HFF-Myc (cell line): Measurements from ENCODE around the gene ASPHD2.
A peak's percentile ranks its signal among the peaks of the same experiment; 100 is the strongest.

ENCODE experiments used
- DNase-seq: peaks from one replicate; pipeline ENCODE4 v3.0.0-alpha.2; 2011; ENCODE audit warnings: low read depth; ENCODE audit errors: extremely low read depth
- H3K4me3 ChIP-seq: replicated peaks from 2 replicates; pipeline ENCODE4 v1.5.1; 2011; ENCODE audit warnings: low read depth, mild to moderate bottlenecking, control low read depth, low read length
- CTCF ChIP-seq: IDR thresholded peaks from 2 replicates; pipeline ENCODE4 v1.5.1; 2012; ENCODE audit warnings: mild to moderate bottlenecking, low read depth, low read length, control low read depth; ENCODE audit errors: missing control alignments

The ASPHD2 gene

DNA sequence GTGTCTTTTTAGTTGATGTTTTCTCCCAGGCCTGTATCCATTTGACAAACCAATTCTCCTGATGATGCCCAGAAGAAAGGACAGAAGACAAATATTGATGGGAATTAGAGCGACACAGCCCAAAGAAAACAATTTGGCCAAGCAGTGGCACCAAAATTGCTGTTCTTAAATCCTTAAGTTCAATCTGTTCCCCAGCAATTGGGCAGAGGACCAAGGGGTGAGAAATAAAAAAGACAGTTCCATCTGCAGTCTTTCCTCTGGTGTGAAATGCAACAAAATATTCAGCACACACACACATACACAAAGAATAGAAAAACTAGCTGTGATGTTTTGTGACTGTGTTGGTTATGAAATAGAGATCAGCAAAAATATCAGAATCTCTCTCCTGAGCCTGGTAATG, 38.0 kb upstream of the ASPHD2 start:
- no peak for DNase-seq
- TF ChIP-seq CTCF: no peak

GRCh38 chr22:26391623-26392022, 37.4 kb upstream of the ASPHD2 start:
- no peak overlapping the region for H3K4me3 ChIP-seq
- TF ChIP-seq CTCF: no peak
- DNase-seq: no peak

More for the DNA sequence above, 38.0 kb upstream of the ASPHD2 start:
- no peak overlapping the region for H3K4me3 ChIP-seq

DNA sequence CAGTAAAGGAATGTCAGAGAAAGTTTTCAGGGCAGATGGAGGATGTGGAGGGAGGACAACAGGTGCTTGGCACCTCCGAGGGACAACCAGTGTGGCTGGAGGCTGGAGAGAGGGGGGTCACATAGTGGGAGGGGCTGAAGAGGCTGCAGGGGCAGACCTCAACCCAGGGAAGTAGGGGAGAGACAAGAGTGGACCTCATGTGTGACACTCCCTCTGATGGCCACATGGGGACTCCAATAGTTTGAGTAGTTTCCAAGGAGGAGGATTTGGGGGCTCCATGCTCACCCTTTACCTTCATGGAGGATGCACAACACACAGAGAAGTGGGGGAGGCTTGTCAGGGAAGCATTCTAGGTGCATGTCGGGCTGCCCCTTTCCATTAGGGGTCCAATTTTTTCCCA, 35.1 kb upstream of the ASPHD2 start:
- no peak for TF ChIP-seq CTCF
- no peak for DNase-seq

DNA sequence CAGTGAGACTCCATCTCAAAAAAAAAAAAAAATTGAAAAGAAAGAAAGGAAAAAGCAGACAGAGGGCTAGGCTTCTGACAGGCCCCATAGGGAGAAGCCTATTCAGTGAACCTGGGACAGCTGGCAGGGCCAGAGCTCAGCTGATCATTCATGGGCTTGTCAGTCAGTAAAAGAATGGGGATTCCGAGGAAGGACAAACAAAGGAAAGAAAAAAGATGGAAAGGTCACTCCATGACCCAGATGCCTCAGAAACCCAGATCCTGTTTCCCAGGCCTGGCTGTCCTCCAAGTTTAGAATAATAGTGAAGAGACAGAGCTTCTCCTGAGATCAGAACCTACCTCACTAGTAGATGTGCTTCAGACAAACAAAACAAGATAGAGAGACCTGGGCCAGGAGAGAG, 34.3 kb upstream of the ASPHD2 start:
- no peak overlapping the region for H3K4me3 ChIP-seq
- DNase-seq: no peak
- TF ChIP-seq CTCF: no peak

More for the DNA sequence above, 35.1 kb upstream of the ASPHD2 start:
- H3K4me3 ChIP-seq: no peak overlapping the region

GRCh38 chr22:26395926-26396325, 33.1 kb upstream of the ASPHD2 start:
- no peak overlapping the region for H3K4me3 ChIP-seq
- TF ChIP-seq CTCF: no peak
- no peak for DNase-seq

DNA sequence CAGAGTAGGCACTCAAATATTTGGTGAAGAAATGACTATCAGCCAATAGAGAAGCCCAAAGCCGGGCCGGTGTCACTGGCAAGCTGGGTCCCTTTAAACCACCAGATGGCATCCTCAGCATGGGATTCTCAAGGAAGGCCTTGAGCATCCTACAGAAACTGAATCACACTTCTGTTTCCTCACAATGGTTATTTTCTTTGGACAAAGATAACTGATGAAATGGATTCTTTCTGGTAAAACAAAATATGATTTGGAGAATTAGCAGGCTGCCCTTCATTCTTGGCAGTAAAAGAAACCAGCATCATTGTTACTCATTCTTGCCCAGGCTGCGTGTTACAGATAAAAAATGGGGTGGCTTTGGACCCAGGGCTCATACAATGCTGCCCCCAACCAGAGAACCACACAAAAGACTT, 30.3 kb upstream of the ASPHD2 start:
- no peak overlapping the region for H3K4me3 ChIP-seq
- TF ChIP-seq CTCF: peak; percentile 73
- DNase-seq: peak; percentile 32

GRCh38 chr22:26399289-26399688, 29.8 kb upstream of the ASPHD2 start:
- H3K4me3 ChIP-seq: no peak overlapping the region
- TF ChIP-seq CTCF: no peak
- no peak for DNase-seq
